HG02840 (cell line): ENCODE data around the gene LILRB5.
"Not testable (repeated sequence)": the region's sequence is repeated elsewhere in the genome, so short reads cannot be mapped to it uniquely, and the experiment has no call there.

Source experiments
- ATAC-seq: cut with Tn5 transposase; IDR thresholded peaks from one replicate; pipeline ENCODE4 v1.9.1; 2021; ENCODE audit warnings: mild to moderate bottlenecking, moderate library complexity, moderate number of reproducible peaks; ENCODE audit not compliant: unreplicated experiment, low FRiP score

The LILRB5 gene

DNA sequence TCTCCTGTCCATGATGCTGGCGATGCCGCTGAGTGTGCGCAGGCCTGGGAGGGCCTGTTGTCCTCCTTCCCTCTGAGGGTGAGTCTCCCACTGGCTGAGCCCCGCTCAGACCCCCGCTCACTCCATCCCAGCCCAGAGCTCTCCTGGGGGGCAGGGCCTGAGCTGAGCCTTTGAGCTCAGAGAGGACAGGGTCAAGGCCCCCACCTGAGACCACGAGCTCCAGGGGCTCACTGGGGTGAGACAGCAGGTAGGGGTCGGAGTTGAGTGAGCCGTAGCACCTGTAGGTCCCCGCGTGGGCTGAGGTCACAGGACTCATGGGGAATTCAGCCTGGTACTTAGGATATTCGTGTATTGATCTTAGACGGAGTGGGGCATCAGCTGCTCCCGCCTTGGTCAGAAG, 21.0 kb upstream of the LILRB5 start:
- ATAC-seq: not testable (repeated sequence)

DNA sequence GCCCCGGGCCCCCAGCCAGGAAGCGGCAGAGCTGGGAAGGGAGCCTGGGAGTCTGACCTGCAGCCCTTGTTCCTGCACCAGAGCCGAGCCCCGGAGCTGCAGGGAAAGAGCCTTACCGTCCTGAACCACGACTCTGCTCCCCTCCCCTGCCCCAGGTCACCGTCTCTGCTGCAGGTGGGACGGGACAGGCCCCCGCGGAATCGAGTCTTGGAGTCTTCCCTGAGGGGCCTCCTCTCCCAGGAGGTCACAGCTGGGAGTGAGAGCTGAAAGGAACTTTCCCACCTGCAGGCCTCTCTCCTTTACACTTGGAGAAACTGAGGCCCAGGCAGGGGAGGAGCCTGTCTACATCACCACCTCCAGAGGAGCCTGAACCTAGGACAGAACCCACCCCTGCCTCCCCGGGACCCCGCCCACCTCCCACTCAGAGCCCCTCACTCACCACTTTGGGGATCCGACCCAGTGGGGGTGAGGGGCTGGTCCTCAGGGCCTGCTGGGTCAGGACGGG, 20.1 kb upstream of the LILRB5 start:
- not testable (repeated sequence) for ATAC-seq

DNA sequence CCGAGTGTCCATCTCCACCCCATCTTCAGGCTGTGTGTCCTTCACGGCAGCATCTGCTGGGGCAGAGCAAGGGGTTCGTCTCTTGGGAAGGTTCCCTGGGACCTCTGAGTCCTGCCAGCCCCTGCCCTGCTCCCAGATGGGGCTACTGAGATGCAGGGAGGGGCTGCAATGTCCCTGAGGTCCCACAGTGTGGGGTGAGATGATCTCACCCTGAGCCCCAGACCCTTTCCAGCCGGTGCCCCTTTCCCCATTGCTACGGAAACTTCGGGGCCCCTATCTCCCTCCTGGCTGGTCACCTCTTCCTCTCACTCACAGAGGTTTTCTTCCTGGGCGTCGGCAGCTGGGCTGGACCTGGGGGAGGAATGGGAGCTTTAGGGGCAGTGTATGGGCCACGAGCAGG, 18.9 kb upstream of the LILRB5 start:
- ATAC-seq: no peak

DNA sequence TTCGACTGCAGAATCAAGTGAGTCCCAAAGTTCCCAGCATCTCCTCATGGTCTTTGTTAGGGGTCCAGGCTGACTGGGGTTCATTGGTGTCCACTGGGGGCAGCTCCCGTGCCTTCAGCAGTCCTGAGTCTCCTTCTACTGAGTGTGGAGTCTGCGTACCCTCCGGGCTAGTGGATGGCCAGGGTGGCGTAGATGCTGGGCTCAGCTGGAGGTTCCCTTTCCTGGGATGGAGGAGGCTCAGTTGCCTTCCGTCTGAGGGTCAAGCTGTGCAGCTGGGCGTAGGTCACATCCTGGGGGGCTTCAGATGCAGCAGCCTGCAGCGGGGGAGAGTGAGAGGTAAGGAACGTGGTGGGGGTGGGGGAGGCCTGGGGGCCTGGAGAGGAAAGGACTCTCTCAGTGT, 17.4 kb upstream of the LILRB5 start:
- ATAC-seq: not testable (repeated sequence)

DNA sequence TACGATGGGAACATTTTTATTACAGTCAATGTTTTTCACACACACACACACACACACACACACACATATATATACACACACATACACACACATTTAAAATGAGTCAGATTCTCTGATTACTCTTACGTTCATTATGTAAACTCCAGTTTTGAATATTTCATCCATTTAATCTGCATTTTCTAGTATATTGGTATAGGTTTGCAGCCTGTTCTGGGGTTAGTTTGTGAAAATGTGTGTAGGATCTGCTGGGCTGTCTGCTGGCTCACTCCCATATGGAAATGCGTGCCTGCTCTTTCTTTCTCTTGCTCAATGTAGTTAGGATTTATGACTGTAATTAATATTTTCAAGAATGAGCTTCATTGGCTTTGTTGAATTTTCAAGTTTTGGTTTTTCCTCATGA, 16.7 kb upstream of the LILRB5 start:
- no peak for ATAC-seq

DNA sequence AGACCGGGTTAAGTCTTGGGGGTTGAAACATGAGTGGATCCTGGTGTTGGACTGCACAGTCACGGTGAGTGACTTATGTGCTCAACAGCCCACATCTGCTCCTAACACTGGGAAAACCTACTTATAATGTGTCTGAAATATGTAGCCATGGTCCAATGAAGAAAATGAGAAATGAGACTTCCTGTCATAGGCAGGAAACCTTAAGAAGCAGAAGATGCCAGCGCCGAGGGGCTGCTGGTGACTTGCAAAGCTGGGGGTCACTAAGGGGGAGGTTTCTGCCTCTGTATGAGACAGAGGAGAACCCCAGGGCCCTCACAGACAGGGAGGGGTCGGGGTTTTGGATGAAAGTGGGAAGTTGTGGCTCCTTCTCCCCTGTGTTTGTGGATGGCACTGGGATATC, 15.1 kb upstream of the LILRB5 start:
- ATAC-seq: not testable (repeated sequence)

DNA sequence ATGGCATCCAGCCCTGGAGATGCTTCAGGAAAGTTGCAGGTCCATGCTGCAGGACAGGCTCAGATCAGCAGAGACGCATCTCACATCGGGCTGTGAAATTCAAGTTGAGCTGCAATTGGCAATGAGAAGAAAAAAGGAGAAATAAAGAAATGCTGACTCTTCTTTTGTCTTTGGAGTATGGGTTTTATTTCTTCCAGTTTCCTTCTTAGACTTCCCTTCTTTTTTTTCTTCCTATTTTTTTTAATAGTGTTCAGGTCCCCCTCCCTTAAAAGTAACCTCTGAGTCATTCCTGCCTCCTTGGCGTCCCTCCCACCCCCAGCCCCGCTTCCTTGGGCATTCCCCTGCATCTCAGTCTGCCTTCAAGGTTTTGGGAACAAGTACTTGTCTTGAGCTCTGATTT, 14.5 kb upstream of the LILRB5 start:
- ATAC-seq: not testable (repeated sequence)

DNA sequence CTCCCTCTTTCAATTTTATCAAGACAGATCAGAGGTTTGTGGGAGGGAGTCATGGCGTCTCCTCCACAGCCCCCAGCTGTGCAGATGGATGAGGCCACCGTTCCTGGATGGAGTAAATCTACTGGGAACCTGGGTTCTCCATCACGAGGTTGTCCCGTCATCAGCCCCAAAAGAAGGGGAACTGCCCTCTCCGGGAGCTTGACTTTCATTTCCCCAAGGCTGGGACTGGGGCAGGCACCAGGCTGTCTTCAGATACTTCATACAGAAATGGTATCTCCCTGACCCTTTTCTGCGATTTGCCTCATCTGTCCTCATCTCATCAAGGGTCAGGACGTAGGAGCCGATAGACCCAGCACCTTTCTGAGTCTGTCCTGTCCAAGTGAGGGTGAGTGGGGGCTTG, 14.0 kb upstream of the LILRB5 start:
- ATAC-seq: no peak

DNA sequence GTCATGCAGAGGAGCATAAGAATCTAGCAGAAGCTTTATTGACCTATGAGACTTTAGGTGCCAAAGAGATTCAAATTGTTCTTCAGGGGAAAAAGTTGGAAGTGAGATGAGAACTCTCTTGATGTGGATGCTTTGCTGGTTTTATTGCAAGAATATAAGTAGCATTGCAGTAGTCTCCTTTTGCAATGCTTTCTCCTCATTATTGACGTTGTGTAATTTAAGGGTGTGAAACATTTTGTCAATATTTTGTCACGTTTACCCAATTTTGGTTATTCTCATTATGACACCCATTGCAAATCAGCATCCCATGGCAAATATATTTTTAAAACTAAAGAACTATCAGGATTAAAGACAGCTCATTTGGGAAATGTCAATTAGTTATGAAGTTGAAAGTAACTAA, 11.9 kb upstream of the LILRB5 start:
- no peak for ATAC-seq

DNA sequence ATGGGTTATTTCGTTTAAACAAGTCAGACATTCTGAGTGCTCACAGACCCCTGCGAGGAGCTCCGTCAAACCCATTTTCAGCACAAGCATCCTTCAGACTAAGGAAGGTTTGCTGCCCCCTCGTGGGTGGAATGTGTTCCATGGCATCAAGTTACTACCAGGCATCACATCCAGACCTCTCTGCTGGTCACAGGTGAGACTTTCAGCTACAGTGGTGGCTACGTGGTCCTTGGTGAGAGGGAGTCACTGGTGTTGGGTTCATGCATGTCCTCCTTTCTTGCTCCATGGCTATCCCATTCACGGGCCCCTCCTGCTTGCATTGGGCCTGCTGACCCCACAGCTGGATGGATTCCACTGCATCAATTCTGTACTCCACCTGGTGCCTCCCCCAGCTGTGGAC, 9.1 kb upstream of the LILRB5 start:
- no peak for ATAC-seq

DNA sequence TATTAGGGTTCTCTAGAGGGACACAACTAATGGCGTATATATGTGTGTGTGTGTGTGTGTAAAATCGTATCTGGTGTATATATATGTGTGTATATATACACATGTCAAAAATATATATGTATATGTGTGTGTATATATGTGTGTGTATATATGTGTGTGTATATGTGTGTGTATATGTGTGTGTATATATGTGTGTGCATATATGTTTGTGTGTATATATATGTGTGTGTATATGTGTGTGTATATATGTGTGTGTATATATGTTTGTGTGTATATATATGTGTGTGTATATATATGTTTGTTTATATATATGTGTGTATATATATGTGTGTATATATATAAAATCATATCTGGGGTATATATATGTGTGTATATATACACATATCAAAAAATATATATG, 5.4 kb upstream of the LILRB5 start:
- no peak for ATAC-seq

DNA sequence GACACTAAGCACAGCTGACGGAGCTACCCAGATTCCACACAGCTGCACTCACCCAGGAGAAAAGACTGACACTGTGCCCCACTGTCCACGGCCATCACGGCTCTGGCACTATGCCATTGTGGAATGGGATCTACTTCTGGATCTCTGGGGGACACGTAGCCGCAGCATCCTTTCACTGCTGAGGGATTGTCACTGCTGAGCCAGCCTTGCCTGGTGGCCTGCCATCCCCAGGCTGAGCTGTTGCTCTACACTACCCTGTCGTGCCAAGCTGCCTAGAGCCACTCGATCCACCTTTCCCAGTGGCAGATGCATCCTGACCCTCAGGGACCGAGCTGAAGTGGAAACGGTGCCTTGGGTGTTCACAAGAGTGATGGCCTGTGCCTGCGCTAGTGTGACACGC, 5.0 kb upstream of the LILRB5 start:
- no peak for ATAC-seq

DNA sequence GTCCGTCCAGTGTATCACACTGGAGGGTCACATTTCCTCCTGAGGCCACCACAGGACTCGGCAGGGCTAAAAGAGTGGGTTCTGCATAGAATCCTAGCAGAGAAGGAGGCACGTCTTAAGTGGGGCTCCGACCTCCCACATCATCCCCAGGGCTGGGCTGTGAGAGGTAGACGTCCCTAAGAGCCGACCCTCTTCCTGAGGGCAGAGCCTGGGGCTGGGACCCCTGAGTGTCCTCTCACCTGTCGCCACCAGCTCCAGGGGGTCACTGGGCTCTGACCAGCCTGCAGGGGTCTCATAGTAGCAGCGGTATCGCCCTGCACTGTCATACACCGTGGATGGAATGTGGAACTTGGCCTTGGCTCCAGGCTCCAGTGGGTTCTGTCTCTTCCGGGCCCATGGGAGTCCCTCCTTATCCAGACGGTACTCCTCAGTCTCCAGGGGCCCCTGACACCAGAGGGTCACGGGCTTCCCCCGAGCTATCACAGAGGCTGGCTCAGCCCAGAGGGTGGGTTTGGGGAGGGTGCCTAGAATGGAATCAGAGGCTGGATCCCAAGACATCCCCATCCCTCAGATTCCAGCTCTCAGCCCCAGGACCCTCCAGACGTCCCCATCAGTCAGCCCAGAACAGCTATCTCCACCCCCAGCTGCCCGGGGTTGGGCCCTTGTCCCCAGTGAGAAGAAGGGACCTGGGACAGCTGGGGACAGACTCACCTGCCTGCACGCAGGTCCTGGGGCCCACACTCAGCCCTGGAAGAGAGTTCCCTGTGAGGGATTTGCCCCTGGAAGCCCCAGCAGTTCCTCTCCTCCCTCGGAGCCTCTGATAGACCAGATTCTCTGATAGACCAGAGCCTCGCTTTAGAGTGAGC, 590 bp downstream of the LILRB5 start:
- ATAC-seq: no peak

DNA sequence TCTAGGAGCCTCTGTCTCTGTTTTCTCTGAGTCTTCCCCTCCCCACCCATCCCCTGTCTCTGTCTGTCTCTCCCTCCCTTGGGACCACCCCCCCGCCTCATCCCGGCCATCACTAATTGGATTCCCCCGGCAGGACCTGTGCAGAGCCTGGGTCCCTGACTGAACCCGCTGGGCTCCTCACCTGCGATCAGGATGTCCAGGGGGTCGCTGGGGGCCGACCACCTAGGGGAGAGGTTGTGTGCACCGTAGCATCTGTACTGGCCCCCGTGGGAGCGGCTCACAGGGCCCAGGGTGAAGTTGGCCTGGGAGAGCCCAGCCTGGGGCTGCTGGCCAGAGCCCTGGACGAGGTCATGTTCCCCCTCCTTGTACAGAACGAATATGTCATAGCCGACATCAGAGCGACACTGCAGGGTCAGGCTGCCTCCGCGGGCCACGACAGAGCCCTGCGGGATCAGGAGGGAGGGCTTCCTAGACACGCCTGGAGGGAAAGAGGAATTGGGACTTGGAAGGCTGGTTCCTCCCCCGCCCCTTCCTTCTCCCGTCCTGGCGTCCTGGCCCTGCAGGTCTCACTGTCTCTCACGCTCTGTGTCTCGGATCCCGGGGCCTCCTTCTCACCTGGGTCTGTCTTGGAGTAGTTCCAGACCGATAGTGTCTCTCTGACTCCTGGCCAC, 1.8 kb downstream of the LILRB5 start:
- ATAC-seq: no peak

DNA sequence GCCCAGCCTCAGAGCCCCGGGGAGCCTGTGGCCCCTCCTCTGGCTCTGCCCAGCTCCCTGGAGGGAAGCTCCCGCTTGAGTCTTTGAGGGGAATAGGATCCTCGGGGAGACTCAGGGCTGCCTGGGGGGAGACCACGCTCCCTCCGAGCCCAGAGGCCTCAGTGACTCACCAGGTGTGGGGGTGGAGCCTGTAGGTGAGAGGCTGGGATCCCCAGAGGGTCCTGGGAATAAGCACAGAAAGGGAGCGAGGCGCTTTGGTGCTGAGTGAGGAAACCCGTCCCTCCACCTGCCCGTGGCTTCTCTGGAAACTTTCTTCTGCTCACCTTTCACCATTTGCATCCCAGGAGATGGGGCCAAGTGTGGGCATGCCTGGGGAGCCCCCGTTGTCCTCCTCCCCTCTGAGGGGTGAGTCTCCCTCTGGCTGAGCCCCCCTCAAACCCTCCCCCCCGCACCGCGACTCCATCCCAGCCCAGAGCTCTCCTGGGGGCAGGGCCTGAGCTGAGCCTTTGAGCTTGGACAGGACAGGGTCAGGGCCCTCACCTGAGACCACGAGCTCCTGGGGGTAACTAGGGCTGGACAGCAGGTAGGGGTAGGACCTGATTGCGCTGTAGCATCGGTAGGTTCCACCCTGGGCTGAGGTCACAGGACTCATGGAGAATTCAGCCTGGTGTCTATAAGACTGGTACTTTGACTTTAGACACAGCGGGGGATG, 2.7 kb downstream of the LILRB5 start:
- no peak for ATAC-seq

DNA sequence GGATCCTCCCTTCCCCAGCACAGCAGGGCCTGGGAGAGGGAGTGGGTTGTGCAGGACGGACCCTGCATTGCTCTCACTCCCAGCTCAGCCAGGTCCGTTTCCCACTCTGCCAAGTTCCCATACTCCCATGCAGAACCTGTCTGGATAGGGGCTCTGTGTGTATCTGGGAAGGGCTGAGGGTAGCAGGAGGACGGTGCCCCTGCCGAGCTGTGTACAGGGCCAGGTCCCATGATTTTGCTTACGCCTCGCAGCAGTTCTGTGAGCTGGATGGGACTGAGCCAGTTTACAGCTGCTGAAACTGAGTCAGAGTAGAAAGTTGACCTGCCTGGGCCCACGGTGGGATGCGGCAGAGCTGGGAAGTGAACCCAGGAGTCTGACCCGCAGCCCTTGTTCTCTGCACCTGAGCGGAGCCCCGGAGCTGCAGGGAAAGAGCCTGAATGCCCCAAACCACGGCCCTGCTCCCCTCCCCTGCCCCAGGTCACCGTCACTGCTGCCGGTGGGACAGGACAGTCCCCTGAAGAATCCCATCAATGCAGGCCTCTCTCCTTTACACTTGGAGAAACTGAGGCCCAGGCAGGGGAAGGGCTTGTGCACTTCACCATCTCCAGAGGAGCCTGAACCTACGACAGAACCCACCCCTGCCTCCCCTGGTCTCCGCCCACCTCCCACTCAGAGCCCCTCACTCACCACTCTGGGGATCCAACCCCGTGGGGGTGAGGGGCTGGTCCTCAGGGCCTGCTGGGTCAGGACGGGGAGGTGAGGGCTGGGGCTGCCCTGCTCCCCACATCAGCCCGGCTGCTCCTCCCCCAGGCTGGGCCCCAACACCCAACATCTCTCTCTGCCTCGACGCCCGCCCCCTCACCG, 3.5 kb downstream of the LILRB5 start:
- no peak for ATAC-seq

DNA sequence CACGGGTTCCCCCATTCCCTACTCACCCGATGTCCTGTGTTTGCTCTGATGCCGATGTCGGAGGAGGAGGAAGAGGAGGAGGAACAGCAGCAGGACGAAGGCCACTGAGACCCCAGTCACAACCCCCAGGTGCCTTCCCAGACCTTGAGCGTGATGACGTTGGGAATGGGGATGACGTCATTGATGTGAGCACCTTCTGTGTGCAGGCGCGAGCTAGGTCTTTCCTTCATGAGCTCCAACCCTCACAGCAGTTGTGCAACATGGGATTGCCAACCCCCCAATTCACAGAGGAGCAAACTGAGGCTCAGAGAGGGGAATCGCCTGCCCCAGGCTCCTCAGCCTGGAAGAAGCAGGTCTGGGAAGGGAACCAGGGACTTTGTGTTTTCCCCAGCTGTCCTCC, 4.2 kb downstream of the LILRB5 start:
- no peak for ATAC-seq

DNA sequence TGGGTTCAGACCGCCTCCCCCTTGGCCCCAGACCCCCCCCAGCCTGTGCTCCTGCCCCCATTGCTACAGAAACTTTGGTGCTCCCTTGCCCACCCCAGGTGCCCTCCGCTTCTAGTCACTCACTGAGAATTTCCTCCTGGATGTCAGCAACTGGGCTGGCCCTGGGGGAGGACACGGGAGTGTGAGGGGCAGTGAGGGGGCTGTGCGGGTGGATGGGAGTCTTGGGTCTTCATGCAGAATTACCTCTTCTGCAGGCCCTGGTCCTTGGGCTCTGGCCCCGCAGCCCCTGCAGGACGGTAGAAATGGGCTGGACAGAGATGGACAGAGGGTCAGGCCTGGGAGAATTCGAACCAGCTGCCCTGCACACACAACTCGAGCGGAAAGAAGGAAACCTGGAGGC, 4.8 kb downstream of the LILRB5 start:
- ATAC-seq: no peak

DNA sequence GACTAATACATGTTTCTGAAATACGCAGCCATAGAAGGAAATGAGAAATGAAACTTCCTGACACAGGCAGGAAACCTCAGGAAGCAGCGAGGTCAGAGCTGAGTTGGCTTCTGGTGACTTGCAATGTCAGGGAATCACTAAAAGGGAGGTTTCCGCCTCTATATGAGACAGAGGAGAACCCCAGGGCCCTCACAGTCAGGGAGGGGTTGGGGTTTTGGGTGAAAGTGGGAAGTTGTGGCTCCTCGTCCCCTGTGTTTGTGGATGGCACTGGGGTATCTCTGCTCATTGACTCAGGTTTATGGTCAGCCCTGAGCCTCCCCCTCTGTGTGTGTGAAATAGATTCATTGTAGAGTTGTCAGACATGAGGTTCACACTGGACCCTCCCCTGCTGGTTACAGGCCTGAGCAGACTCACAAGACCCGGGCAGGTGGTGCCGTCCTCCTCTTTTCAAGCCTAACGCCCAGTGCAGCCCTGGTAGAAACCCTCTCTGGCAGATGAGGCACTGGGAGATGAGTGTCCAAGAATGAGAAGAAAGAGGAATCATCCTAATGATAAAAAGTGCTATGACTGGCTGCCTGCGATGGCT, 9.0 kb downstream of the LILRB5 start:
- ATAC-seq: no peak
